ENCODE data around the gene DENND1B. TPM values are rescaled to one million over a fixed set of nuclear protein-coding genes. Genes with fewer than 3 reads are reported as not detected.

The DENND1B gene
- 10 to 100 TPM in 2 of 4 donors, 1 to 10 TPM in 2; 9.0 to 40.2 (median 10.8) TPM for total RNA-seq

GRCh38 chr1:197775282-197776262, at the start of gene DENND1B:
TSS of gene DENND1B (minus strand) at chr1:197775480. CDS start at chr1:197775155, 325 bp downstream.
- Histone ChIP-seq H3K27ac (peak within 1 kb of the TSS; percentile 80 to 93 (median 91)), H3K4me1 (peaks cover 0 to 28% (median 14%) of the 10 kb centered on the region in 4 donors)
- 18 to 28% methylated on average over 20 to 35 of the region's 51 CpGs for WGBS, 2 donors

GRCh38 chr1:197814306-197814705, 39.0 kb upstream of the DENND1B start:
- no peaks in the 10 kb centered on the region for H3K27me3 ChIP-seq
- H3K27ac ChIP-seq = no peak overlapping the region
- TF ChIP-seq CTCF (IDR thresholded peaks at IDR 0.05) = no peak
- TF ChIP-seq EP300 (IDR thresholded peaks at IDR 0.05) = no peak
- TF ChIP-seq POLR2A (IDR thresholded peaks at IDR 0.05) = no peak
- H3K4me1 ChIP-seq = no peaks in the 10 kb centered on the region
- WGBS, 2 donors = 69 to 73% methylated on average over 2 of the region's 2 CpGs
- no peaks in the 10 kb centered on the region for H3K9me3 ChIP-seq
- H3K36me3 ChIP-seq = no peaks in the 10 kb centered on the region
- H3K4me3 ChIP-seq = no peak overlapping the region
- DNase-seq (ENCODE audit: low spot score in 2 of 2) = no peak

More at GRCh38 chr1:197775282-197776262, at the start of gene DENND1B:
- TF ChIP-seq CTCF (IDR thresholded peaks at IDR 0.05) = peak in 4 of 5 experiments; percentile 9 to 24 (median 18)
- no peak for TF ChIP-seq EP300 (IDR thresholded peaks at IDR 0.05)
- H3K4me3 ChIP-seq = peak within 1 kb of the TSS; percentile 67 to 84 (median 78)
- no peaks in the 10 kb centered on the region for H3K36me3 ChIP-seq
- H3K27me3 ChIP-seq = no peaks in the 10 kb centered on the region
- DNase-seq (ENCODE audit: low spot score in 2 of 2) = peak; percentile 20 to 38
- H3K9me3 ChIP-seq = peaks cover 0 to 4% (median 0%) of the 10 kb centered on the region in 4 donors

GRCh38 chr1:197813741-197814140, 38.5 kb upstream of the DENND1B start:
- Histone ChIP-seq H3K36me3 (no peaks in the 10 kb centered on the region), H3K27me3 (no peaks in the 10 kb centered on the region), H3K4me3 (no peak overlapping the region), H3K4me1 (no peaks in the 10 kb centered on the region), H3K27ac (no peak overlapping the region), H3K9me3 (no peaks in the 10 kb centered on the region)
- no peak for DNase-seq (ENCODE audit: low spot score in 2 of 2)
- WGBS, 2 donors = 49 to 62% methylated on average over 5 of the region's 5 CpGs
- no peak for TF ChIP-seq EP300 (IDR thresholded peaks at IDR 0.05)
- no peak for TF ChIP-seq POLR2A (IDR thresholded peaks at IDR 0.05)
- no peak for TF ChIP-seq CTCF (IDR thresholded peaks at IDR 0.05)

GRCh38 chr1:197811769-197812168, 36.5 kb upstream of the DENND1B start:
- Histone ChIP-seq H3K4me3 (no peak overlapping the region), H3K4me1 (no peaks in the 10 kb centered on the region), H3K9me3 (no peaks in the 10 kb centered on the region), H3K27me3 (no peaks in the 10 kb centered on the region), H3K36me3 (no peaks in the 10 kb centered on the region), H3K27ac (no peak overlapping the region)
- no peak for TF ChIP-seq CTCF (IDR thresholded peaks at IDR 0.05)
- no peak for TF ChIP-seq POLR2A (IDR thresholded peaks at IDR 0.05)
- 40 to 69% methylated on average over 1 of the region's 1 CpG for WGBS, 2 donors
- DNase-seq (ENCODE audit: low spot score in 2 of 2) = no peak

GRCh38 chr1:197810812-197811211, 35.5 kb upstream of the DENND1B start:
- no peaks in the 10 kb centered on the region for H3K4me1 ChIP-seq
- no peak overlapping the region for H3K27ac ChIP-seq
- no peaks in the 10 kb centered on the region for H3K36me3 ChIP-seq
- no peak for DNase-seq (ENCODE audit: low spot score in 2 of 2)
- H3K27me3 ChIP-seq = no peaks in the 10 kb centered on the region
- TF ChIP-seq EP300 (IDR thresholded peaks at IDR 0.05) (no peak), CTCF (IDR thresholded peaks at IDR 0.05) (no peak), POLR2A (IDR thresholded peaks at IDR 0.05) (no peak)
- 48 to 59% methylated on average over 4 of the region's 4 CpGs for WGBS, 2 donors
- no peak overlapping the region for H3K4me3 ChIP-seq
- H3K9me3 ChIP-seq = peaks cover 0 to under 1% (median 0%) of the 10 kb centered on the region in 4 donors
